ENCODE results near the gene CDH2. TPM values are rescaled to one million over a fixed set of nuclear protein-coding genes. Genes with fewer than 3 reads are reported as not detected.

CDH2 gene
- total RNA-seq, 1 donor = 75.6 TPM

DNA sequence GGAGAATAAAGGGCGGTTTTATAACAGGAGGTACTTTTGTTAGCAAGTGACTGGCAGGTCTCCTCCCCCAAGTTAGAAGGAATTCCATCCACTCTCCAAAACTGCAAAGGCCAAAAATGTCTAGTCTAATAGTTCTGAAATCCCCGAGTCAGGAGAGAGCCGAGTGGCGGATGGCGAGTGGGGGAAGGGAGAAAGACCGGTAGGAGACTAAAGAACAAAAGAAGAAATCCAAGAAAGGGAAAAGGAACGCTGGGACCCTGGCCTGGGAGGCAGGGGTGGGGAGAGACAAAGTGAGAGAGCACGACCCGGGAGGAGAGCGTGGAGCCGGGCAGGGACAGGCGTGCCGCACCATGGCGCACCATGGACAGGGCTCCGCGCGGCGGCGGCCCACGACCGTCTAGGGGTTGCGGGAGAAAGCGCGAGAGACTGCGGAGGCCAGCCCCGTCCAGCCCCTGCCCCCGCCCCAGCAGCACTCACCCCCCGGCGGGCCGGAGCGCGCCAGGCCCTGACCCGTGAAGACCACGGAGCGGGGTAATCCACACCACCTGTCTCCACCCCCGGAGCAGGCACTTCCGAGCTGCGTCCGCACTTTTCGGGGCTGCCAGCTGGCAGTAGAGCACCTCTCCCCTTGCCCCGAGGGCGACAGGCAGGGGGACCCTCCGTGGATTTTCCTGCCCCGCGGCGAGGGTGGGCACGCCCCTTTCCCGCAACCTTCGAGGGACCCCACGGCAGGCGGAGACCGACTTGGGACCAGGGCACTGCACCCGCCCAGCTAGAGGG, 1.6 kb downstream of the CDH2 start:
- DNase-seq (ENCODE audit: insufficient read length, low spot score, missing footprints) = peak; percentile 95

DNA sequence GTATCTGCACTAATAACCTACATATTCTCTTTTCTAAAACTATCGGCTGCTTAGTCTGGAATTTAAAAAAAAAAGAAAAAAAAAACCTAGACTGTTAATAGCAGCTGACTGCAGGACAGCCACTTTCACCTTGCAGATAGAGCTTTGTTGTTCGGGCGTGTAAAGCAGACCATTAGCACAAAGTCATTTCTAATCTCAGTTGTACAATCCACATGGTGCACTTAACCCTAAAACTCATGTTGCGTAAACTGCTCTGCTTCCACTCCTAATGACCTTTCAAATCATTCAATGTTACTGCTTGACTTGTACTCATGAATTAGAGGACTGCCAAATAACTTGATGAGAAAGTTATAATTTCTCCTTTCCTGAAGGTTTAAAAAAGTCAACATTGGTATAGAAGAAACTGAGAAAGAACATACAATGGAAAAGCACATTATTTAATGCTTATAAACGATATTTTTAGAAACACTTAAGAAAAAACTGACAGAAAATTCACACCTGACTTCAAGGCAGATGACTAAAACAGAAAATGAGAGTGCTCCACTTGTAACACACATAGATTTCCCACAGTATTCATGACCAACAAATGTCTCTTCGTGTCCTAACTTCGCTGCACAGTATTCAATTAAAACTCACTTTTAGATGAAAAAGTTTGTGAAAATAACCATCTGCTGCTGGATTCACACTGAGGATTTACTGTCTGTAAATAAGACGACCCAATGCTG, 2.6 kb downstream of the CDH2 start:
- Histone ChIP-seq H3K27ac (ENCODE audit: low read depth, low read length) (no peak overlapping the region), H3K79me2 (ENCODE audit: insufficient read depth, low read length) (peaks cover 72% of the 10 kb centered on the region), H3K4me1 (ENCODE audit: insufficient read depth, low read length) (peaks cover 25% of the 10 kb centered on the region), H4K20me1 (ENCODE audit: insufficient read depth, low read length) (peaks cover 33% of the 10 kb centered on the region), H3K27me3 (ENCODE audit: insufficient read depth, low read length) (no peaks in the 10 kb centered on the region), H3K4me3 (ENCODE audit: insufficient read depth, low read length) (peak overlapping the region; percentile 91), H3K36me3 (ENCODE audit: insufficient read depth, low read length) (no peaks in the 10 kb centered on the region), H2AFZ (ENCODE audit: low read length) (no peak overlapping the region), H3K4me2 (ENCODE audit: insufficient read depth, low read length) (peak overlapping the region; percentile 91), H3K9me3 (ENCODE audit: low read depth, low read length) (no peaks in the 10 kb centered on the region)
- TF ChIP-seq, protein P1, sequence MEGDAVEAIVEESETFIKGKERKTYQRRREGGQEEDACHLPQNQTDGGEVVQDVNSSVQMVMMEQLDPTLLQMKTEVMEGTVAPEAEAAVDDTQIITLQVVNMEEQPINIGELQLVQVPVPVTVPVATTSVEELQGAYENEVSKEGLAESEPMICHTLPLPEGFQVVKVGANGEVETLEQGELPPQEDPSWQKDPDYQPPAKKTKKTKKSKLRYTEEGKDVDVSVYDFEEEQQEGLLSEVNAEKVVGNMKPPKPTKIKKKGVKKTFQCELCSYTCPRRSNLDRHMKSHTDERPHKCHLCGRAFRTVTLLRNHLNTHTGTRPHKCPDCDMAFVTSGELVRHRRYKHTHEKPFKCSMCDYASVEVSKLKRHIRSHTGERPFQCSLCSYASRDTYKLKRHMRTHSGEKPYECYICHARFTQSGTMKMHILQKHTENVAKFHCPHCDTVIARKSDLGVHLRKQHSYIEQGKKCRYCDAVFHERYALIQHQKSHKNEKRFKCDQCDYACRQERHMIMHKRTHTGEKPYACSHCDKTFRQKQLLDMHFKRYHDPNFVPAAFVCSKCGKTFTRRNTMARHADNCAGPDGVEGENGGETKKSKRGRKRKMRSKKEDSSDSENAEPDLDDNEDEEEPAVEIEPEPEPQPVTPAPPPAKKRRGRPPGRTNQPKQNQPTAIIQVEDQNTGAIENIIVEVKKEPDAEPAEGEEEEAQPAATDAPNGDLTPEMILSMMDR (IDR thresholded peaks at IDR 0.05; ENCODE audit: extremely low read depth, low read depth, low read length) = no peak
- DNase-seq (ENCODE audit: insufficient read length, low spot score, missing footprints) = no peak

More for the DNA sequence above, 1.6 kb downstream of the CDH2 start:
- Histone ChIP-seq H3K27me3 (ENCODE audit: insufficient read depth, low read length) (no peaks in the 10 kb centered on the region), H3K4me3 (ENCODE audit: insufficient read depth, low read length) (peak overlapping the region; percentile 91), H3K4me2 (ENCODE audit: insufficient read depth, low read length) (peak overlapping the region; percentile 91), H3K27ac (ENCODE audit: low read depth, low read length) (peak overlapping the region; percentile 67), H3K36me3 (ENCODE audit: insufficient read depth, low read length) (no peaks in the 10 kb centered on the region), H4K20me1 (ENCODE audit: insufficient read depth, low read length) (peaks cover 33% of the 10 kb centered on the region), H3K79me2 (ENCODE audit: insufficient read depth, low read length) (peaks cover 68% of the 10 kb centered on the region), H2AFZ (ENCODE audit: low read length) (no peak overlapping the region), H3K4me1 (ENCODE audit: insufficient read depth, low read length) (peaks cover 25% of the 10 kb centered on the region), H3K9me3 (ENCODE audit: low read depth, low read length) (no peaks in the 10 kb centered on the region)
- TF ChIP-seq, protein P1 (IDR thresholded peaks at IDR 0.05; ENCODE audit: extremely low read depth, low read depth, low read length) = no peak

DNA sequence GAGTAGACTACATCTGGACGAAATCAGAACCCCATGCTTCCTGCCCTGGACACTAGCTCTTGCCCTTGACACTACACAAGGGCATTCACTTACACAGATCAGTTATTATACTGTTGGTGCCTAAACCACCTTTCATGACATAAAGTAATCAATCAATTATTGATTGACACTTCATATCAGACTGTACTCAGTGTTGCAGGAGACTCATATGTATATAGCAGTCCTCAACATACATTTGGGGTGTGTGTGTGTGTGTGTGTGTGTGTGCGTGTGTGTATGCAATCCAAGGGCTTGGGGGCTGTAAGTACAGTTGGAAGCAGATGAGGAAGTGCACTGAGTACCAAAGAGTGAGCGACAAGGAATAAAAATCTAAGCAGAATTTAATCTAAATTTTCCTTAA, 5.1 kb downstream of the CDH2 start:
- no peak overlapping the region for H3K4me3 ChIP-seq (ENCODE audit: insufficient read depth, low read length)
- H3K4me2 ChIP-seq (ENCODE audit: insufficient read depth, low read length) = no peak overlapping the region
- H4K20me1 ChIP-seq (ENCODE audit: insufficient read depth, low read length) = peaks cover 37% of the 10 kb centered on the region
- no peak overlapping the region for H2AFZ ChIP-seq (ENCODE audit: low read length)
- no peaks in the 10 kb centered on the region for H3K9me3 ChIP-seq (ENCODE audit: low read depth, low read length)
- no peaks in the 10 kb centered on the region for H3K27me3 ChIP-seq (ENCODE audit: insufficient read depth, low read length)
- no peak for DNase-seq (ENCODE audit: insufficient read length, low spot score, missing footprints)
- no peaks in the 10 kb centered on the region for H3K36me3 ChIP-seq (ENCODE audit: insufficient read depth, low read length)
- H3K4me1 ChIP-seq (ENCODE audit: insufficient read depth, low read length) = peaks cover 29% of the 10 kb centered on the region
- no peak overlapping the region for H3K27ac ChIP-seq (ENCODE audit: low read depth, low read length)
- TF ChIP-seq, protein P1 (IDR thresholded peaks at IDR 0.05; ENCODE audit: extremely low read depth, low read depth, low read length) = no peak
- peaks cover 96% of the 10 kb centered on the region for H3K79me2 ChIP-seq (ENCODE audit: insufficient read depth, low read length)

DNA sequence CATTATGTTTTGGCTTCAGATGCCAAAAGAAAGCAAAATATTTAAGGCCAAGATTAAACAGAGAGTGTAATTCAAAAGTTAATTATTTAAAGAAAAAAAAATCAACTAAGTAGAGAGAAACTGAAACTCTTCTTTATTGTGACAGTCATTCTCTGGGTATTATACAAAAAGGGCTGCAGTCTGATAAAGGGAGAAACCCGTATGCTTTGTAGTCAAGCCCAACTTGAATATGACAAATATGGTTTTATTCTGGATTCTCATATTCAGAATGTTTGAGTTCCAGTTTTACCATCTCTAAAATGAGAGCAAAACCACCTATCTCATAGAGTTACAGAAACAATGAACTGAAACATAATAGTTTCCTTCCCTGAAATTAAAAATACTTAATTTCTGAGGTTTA, 8.2 kb downstream of the CDH2 start:
- Histone ChIP-seq H3K4me3 (ENCODE audit: insufficient read depth, low read length) (no peak overlapping the region), H3K9me3 (ENCODE audit: low read depth, low read length) (no peaks in the 10 kb centered on the region), H2AFZ (ENCODE audit: low read length) (no peak overlapping the region), H3K27me3 (ENCODE audit: insufficient read depth, low read length) (no peaks in the 10 kb centered on the region), H3K79me2 (ENCODE audit: insufficient read depth, low read length) (peaks cover 98% of the 10 kb centered on the region), H3K4me2 (ENCODE audit: insufficient read depth, low read length) (peak overlapping the region; percentile 59), H3K4me1 (ENCODE audit: insufficient read depth, low read length) (peaks cover 15% of the 10 kb centered on the region), H3K27ac (ENCODE audit: low read depth, low read length) (peak overlapping the region; percentile 24), H3K36me3 (ENCODE audit: insufficient read depth, low read length) (no peaks in the 10 kb centered on the region), H4K20me1 (ENCODE audit: insufficient read depth, low read length) (peaks cover 17% of the 10 kb centered on the region)
- DNase-seq (ENCODE audit: insufficient read length, low spot score, missing footprints) = no peak
- TF ChIP-seq, protein P1 (IDR thresholded peaks at IDR 0.05; ENCODE audit: extremely low read depth, low read depth, low read length) = no peak
